UCSD-AML1 (cell line): ENCODE measurements around the gene MMP8.

Experiments
- DNase-seq: peaks from one replicate; lab custom pipeline; 2025; ENCODE audit not compliant: unreplicated experiment; lab: John Stamatoyannopoulos, UW

MMP8 gene

GRCh38 chr11:102662607-102663006 lies 62.1 kb downstream of the MMP8 start:
- no peak for DNase-seq
